Effector CD4-positive, alpha-beta T cell (primary cell): ENCODE results near the gene RPL13.
A peak's percentile ranks its signal among the peaks of the same experiment; 100 is the strongest.

Experiments used
- DNase-seq: peaks from one replicate; pipeline ENCODE4 v3.0.0-alpha.2; 2020
- total RNA-seq: gene quantifications from one replicate; lab custom pipeline; 2026; lab: John Stamatoyannopoulos, UW

RPL13 gene
- total RNA-seq: 1,882 reads per million, percentile 100 among the genes with 10 or more reads in this experiment

- peak; percentile 92 for DNase-seq
These were observed at the start of gene RPL13 for GRCh38 chr16:89560378-89561141. Gene RPL13, plus strand, starts transcription at chr16:89560682. Its CDS starts 278 bp downstream, at chr16:89560960.

GRCh38 chr16:89511374-89511773 lies 49.1 kb upstream of the RPL13 start:
- no peak for DNase-seq

- DNase-seq: no peak
These were observed 48.0 kb upstream of the RPL13 start for GRCh38 chr16:89512453-89512852.

- no peak for DNase-seq
These were observed 43.4 kb upstream of the RPL13 start for GRCh38 chr16:89517128-89517527.

- DNase-seq: no peak
These were observed 40.6 kb upstream of the RPL13 start for GRCh38 chr16:89519881-89520280.

GRCh38 chr16:89522287-89522686 lies 38.2 kb upstream of the RPL13 start:
- no peak for DNase-seq

- no peak for DNase-seq
These were observed 36.7 kb upstream of the RPL13 start for GRCh38 chr16:89523680-89524344.

GRCh38 chr16:89525146-89525913 lies 35.2 kb upstream of the RPL13 start:
- DNase-seq: no peak

- DNase-seq: no peak
These were observed 31.4 kb upstream of the RPL13 start for GRCh38 chr16:89529097-89529496.

- DNase-seq: no peak
These were observed 29.8 kb upstream of the RPL13 start for GRCh38 chr16:89530401-89531381.

GRCh38 chr16:89531821-89532526 lies 28.5 kb upstream of the RPL13 start:
- DNase-seq: no peak

GRCh38 chr16:89534252-89534756 lies 26.2 kb upstream of the RPL13 start:
- no peak for DNase-seq

- DNase-seq: no peak
These were observed 24.1 kb upstream of the RPL13 start for GRCh38 chr16:89536371-89536770.

- no peak for DNase-seq
These were observed 23.5 kb upstream of the RPL13 start for GRCh38 chr16:89536886-89537548.

- no peak for DNase-seq
These were observed 22.9 kb upstream of the RPL13 start for GRCh38 chr16:89537549-89537925.

GRCh38 chr16:89538286-89538685 lies 22.2 kb upstream of the RPL13 start:
- no peak for DNase-seq

GRCh38 chr16:89540557-89540956 lies 19.9 kb upstream of the RPL13 start:
- DNase-seq: no peak

GRCh38 chr16:89541792-89542191 lies 18.7 kb upstream of the RPL13 start:
- DNase-seq: no peak

GRCh38 chr16:89544113-89544512 lies 16.4 kb upstream of the RPL13 start:
- no peak for DNase-seq

- no peak for DNase-seq
These were observed 15.8 kb upstream of the RPL13 start for GRCh38 chr16:89544713-89545043.
